ENCODE data around the gene ZPR1.
"Not testable (repeated sequence)": the region's sequence is repeated elsewhere in the genome, so short reads cannot be mapped to it uniquely, and the experiment has no call there.

The ZPR1 gene

DNA sequence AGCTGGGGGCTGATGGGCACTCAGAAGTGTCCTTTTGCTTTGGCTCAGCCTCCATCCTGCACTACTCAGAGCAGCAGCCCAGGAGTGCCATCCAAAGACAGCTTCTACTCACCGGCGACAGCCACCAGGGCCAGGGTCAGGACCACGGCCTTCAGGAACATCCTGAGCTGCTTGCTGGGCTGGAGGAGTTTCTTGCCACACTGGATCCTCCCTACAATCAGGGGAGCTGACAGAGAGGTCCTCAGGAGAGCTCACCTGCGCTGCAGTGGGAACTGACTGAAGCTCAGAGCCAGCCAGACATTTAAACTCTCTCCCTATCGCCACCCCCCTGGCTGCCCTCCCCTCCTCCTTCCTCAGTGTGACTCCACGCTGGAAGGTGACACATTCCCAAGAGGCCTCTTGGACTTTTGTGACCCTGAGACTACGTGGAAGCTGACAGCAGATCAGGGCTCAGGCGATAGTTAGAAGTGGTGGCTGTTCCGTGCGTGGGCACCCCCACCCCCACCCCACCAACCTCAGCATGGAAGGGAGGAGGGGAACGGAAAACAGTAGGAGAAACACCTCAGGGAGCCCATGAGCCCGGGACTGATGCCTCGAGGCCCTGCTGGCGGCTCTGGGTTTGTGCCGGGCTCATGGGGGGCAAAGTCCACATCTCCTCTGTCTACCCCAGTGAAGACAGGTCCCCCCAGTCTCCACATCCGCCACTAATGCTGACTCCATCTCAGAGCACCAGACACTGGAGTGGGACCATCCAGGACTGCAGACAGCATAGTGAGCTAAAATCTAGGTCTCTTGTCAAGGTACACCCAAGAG is 35.4 kb upstream of the ZPR1 start, which contains the start of gene APOA4:
Gene APOA4, minus strand, starts transcription at position 274 of the 813 bp plus-strand sequence. Its CDS starts 113 bp downstream, at position 161.
- no peak for DNase-seq

DNA sequence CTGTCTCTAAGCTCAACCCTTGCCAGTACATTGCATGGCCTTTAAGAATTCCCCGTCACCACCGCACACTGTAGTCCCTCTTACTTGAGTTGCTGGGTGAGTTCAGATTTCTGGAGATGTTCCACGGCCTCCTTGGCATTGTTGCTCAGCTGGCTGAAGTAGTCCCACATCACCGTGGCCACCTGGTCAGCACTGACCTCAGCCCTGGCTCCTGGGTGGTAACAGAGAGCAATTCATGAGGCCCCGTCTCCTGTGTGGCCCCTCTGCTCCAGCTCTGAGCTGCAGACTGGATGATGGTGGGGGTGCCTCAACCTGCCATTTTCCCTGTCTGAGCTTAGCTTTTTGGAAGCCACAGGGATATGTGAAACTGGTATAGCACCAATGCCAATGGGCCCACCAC is 34.8 kb upstream of the ZPR1 start:
- no peak for DNase-seq

DNA sequence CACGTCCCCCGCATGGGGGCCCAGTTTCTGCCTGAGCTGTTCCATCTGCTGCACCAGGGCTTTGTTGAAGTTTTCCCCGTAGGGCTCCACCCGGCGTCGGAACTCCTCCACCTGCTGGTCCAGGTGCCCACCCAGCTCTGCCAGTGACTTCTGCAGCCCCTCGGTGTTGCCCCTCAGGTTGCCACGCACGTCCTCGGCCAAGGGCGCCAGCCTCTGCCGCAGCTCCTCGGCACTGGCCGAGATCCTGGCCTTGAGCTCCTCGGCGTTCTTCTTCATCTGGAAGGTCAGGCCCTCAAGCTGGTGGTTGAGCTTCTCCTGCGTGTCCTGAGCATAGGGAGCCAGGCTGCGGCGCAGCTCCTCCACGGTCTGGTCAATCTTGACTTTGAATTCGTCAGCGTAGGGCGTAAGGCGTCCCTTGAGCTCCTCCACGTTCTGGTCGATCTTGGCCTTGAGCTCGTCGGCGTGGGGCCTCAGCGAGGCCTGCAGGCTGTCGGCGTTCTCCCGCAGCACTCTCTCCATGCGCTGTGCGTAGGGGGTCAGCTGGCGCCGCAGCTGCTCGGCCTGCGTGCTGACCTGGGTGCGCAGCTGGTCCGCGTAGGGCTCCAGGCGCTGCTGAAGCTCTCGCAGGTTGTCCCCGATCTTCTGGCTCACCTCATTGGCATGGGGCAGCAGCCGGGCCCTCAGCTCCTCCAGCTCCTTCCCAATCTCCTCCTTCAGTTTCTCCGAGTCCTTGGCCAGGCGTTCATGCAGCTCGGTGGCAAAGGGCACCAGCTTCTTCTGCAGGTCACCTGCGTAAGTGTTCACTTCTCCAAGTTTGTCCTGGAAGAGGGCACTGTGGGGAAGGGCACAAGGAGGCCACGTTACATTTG is 33.5 kb upstream of the ZPR1 start:
- no peak for DNase-seq

DNA sequence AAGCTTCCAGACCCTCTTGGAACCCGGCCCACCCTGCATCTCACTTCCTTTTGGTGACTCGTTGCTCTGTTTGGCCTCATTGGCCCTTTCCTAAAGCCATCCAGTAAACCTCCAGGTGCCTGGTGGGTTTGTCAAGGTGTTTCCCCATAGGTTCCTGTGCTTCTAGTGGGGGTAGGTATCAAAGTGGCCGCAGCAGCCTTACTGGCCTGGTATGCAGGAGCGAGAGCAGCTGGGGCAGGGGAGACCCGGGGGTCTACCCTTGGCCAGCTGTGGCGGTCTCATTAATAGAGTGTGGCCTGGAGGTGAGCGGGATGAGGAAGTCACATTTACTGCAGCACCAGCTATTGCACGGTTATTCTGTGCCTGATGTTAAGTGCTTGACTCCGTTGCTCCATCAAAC is 31.2 kb upstream of the ZPR1 start:
- no peak for DNase-seq

DNA sequence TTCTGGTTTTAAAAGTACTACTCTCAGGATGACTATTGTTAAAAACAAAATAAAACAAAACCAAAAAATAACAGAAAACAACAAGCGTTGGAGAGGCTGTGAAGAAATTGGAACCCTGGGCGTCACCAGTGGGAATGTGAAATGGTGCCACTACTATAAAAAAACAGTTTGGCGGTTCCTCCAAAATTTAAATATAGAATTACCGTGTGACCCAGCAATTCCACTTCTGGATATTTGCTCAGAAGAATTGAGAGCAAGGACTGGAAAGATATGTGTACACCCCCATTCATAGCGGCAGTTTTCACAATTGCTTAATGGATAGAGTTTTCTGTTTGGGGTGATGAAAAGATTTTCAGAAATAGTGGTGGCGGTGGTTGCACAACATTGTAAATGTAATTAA is 26.7 kb upstream of the ZPR1 start:
- no peak for DNase-seq

DNA sequence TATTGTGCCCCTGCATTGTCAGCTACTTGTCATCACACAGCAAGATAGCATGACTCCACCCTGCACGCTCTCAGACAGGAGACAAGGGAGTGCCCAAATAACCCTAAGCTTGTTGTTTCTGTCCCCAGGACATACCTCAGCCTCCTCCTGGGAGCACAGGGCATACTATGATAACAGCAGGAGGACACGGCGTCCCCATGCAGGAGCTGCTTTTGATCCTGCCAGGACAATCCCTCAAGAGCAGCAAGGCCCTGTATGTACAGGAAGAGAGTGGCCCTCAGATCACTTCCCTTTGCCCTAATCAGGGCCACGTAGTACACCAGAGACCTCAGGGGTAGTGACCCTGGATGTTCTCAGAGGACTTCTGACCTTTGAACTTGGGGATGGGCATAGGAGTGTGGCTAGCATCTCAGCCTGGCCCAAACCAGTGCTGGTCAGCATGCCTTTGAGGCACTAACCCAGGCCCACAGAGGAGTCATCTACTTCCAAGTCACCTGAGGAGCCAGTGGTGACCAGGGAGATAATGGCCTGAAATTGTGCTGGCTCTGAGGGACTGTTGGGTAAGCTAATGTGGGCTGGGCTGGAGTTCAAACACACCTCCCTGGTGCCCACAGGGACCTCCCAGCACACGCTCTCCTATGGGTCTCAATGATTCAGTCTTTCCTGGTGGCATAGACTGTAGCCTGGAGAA is 26.1 kb upstream of the ZPR1 start:
- no peak for DNase-seq

DNA sequence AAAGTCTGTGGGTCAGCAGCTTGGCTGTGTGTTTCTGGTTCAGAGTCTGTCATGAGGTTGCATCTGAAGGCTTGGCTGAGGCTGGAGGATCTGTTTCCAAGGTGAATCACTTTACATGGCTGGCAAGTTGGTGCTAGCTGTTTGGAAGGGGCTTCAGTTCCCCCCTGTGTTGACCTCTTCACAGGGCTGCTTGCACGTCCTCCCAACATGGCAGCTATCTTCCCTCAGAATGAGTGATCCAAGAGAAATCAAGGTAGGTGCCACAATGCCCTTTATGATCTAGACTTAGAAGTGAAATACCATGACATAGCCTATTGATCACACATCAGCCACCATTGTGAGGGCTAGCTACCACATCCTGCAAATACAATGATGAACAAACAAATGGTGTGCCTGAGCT is 25.3 kb upstream of the ZPR1 start:
- no peak for DNase-seq

DNA sequence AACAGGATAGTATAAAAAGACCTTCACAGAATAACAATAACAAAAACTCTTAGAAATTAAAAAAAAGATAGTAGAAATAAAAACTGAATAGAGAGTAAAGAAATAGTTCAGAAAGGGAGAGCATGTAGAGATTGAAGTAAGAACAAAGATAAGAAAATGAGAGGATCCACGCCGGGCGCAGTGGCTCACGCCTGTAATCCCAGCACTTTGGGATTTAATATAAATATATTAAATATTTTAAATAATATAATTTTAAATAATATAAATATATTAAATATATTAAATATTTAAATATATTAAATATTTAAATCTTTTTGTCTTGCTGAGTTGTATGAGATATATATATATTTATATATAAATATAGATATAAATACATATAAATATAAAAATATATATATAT is 24.3 kb upstream of the ZPR1 start:
- no peak for DNase-seq

DNA sequence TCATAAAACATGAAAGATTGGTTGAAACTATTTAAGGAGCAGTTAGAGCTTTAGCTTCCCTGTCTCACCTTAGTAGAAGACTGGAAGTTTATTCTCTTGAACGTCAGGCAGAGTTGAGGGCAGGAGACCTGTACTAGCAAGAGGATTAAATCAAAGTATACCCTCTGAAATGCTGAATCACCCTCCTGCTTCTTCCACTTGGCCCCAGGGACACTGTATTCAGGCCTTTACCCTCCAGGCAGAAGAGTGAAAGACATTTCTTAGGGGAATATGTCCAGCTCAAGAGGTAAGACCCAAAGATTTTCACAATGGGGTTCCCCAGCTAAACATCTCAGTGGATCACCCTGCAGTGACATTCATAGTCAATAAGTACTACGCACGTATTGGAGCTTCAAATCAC is 23.4 kb upstream of the ZPR1 start:
- no peak for DNase-seq

DNA sequence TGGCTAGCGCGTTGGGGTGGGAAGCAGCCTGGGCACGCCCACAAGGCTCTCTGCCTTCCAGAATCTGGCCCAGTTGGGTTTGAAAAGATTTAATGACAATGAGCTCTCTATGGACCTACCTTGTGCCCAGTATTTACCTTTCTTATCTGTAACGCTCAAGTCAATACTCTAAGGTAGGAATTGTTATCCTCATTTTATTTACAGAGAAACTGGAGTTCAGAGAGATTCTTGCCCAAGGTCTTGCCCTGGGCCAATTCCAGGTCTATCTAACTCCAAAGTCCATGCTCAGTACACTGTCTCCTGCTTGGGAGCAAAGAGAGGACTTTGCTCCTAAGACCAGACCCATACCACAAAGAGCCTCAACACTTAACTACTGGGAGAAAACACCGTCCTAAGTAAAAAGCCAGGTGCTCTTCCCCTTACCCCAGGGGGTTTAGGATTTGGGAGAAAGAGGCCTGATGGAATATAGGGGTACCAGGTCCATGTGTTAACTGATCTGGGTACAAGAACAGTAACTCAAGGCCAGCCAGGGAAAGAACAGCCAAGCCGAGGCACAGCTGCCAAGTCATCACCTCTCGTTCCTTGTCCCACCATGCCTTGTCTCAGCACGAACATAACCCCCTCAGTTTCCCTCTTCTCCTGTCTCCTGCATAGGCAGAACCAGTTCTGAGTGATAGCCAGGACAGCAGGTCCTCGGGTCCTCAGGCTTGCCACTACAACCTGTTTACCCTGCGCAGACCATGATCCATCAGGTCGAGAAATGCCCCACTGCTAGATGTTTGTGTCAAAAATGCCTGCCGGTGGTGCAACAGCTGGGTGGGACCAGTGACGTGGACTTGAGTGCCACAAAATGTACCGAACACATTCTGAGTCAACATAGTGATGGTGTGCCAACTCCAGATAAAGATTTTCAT is 20.7 kb upstream of the ZPR1 start:
- no peak for DNase-seq

DNA sequence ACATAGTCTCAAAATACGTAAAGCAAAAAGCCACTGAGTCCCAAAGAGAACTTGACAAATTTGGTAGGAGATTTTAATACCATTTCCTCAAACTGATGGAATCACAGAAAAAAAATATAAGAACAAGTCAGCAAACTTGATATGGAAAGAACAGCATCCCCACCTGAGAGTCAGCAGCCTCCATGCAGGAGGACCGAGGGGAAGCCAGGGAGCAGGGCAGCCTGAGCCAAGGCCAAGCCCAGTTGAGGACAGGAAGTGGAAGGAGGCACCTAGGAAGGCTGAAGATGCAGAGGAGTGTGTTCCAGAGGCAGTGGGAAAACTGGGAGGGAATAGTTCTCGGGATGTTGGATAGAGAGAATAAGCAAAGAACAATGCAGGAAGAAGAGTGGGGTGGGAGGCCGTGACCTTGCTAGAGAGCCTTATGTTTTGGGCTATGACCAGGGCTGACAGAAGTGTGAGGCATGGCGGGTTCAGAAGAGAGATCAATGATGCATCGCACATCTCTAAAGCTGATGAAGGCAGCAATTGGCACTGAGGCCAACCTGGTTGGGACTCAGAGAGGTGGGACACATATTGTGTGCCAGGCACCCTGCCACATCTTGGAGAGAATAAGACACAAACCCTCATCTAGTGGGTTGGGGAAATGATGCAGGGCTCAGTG is 19.9 kb upstream of the ZPR1 start:
- no peak for DNase-seq

DNA sequence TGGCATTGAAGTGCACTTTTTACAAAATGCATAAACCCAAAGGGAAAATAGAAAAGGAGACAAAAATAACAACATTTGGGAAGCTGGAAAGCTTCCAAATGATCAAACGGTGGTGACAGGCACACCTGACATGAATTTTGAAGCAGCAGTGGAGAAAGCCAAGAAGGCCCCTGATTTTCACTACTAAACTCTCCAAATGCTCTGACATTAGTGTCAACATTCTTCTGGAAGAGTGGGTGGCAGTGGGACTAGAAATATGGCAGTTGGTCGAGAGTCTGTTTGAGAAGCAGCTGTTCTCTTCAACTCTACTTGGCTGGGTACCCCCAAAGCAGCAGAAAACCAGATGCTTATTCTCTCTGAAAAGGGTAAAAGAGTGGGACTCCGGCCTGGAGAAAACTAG is 16.2 kb upstream of the ZPR1 start:
- DNase-seq, result no peak

DNA sequence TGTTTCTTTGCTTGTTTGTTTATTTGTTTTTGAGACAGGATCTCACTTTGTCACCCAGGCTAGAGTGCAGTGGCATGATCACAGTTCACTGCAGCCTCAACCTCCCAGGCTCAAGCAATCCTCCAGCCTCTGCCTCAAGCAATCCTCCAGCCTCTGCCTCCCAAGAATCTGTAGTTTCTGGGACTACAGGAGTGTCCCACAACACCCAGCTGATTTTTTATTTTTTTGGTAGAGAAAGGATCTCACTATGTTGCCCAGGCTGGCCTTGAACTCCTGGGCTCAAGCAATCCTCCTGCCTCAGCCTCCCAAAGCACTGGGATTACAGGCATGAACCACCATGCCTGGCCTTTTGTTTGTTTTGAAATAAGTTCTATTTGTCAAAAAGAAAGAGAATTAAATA is 13.8 kb upstream of the ZPR1 start:
- not testable (repeated sequence) for DNase-seq

DNA sequence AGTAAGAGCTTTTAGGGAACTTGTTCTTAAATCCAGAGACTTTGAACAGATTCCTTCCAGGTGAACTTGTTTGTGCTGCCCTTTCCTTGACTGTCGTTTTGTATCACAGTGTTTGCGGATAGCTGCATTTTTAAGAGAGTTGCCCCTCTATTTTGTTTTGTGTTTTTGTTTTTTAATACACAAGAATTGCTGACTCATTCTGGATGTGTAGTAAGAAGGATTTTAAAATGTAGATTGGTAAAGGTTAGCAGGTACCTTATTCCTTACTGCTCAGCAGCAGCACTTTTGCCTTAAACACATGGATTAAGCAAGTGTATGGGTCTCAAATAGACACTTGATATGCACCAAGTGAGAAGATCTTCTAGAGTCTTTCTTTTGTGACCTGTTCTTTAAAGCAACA is 12.8 kb upstream of the ZPR1 start:
- DNase-seq, result no peak

DNA sequence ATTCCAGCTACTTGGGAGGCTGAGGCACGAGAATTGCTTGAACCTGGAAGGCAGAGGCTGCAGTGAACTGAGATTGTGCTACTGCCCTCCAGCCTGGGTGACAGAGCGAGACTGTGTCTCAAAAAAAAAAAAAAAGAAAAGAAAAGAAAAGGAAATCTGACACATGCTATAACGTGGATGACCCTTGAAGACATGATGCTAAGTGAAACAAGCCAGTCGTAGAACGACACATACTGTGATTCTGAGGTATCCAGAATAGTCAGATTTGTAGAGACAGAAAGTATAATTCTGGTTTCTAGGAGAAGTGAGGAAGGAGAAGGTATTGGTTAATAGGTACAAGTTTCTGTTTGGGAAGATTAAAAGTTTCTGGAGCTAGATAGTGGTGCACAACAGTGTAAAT is 10.5 kb upstream of the ZPR1 start:
- DNase-seq, result peak; percentile 35

DNA sequence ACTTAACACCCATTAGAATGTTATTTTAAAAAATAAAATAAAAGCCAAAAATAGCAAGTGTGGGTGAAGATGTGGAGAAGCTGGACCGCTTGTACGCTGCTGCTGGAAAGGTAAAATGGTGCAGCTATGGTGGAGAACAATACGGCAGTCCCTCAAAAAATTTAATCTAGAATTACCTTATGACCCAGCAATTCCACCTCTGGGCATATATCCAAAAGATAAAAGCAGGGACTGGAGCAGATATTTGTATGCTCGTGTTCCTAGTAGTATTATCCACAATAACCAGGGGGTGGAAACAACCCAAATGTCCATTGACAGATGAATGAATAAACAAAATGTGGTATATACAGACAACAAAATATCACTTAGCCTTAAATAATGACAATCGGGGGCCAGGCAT is 10.0 kb upstream of the ZPR1 start:
- no peak for DNase-seq

DNA sequence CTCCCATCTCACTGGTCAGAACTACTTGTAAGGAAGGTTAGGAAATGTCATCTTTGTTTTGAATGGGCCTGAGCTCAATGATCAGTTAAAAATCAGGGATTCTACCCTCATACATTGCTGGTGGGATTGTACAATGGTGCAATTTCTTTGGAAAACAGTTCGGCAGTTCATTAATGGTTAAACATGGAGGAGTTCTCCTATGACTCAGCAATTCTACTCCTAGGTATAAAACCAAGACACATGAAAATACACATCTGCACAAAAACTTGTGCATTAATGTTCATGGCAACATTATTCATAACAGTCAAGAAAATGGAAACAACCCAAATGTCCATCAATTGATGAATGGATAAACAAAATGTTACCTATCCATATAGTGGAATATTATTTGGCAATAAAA is 8.7 kb upstream of the ZPR1 start:
- DNase-seq, result no peak

DNA sequence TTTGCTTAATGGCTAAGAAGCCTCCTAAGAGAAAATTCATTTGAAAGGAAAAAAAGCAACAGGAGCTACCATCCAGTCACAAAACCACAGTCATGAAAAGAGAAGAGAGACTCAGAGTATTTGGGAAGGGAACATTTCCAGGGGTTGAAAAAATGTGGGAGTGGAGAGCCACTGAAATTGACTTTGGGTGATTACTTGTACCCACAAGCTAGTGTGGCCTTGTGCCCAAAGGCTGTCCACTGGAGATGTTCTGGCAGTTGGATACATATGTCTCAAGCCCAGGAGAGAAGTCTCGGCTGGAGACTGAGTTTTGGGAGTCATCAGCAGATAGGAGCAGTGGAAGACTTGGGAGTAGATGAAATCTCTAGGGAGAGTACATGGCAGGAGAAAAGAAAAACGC is 7.0 kb upstream of the ZPR1 start:
- no peak for DNase-seq

DNA sequence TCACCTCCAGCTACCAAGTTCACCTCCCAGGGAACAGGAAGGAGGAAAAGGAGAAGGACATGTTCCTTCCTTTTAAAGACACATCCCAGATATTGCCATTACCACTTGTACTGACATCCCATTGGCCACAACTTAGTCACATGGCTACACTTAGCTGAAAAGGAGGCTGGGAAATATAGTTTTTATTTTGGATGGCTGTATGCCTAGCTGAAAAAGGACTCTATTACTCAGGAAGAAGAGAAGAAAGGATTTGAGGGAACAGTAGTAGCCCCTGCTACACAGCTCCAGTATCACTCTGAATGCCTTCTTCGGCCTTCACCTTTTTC is 5.9 kb upstream of the ZPR1 start:
- DNase-seq, result no peak

DNA sequence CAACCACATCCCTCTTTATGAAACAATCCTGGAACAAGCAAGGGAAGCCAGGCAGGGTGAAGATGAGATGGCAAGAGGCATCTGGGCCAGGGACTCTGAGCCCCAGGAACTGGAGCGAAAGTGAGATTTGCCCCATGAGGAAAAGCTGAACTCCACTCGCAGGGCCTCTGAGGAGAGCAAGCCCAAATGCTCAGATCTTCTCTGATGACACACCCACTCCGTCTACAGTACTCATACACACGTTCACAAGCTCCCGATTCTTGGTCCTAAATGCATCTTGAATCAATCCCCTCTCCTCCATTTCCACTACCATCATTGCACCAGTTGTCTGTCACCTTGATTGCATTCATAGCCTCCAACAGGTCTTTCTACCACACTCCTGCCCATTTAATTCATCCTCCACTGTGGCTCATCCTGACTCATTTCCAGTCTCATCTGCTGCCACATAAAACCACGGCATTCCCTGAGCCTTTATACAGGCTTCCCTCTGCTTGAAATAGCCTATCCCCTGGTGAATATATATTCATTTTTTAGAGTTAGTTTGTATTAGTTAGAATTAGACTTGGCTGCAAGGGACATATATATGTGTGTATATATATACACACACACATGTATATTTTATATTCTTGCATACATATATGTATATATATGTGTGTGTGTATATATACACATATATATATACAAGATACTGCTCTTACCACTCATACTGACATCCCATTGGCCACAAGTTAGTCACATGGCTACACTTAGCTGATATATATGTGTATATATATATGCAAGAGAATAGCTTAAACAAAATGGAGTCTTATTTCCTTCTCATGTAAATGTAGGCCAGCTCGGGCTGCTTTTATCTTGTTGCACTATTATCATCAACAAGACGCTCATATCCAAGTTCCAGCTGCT is 5.3 kb upstream of the ZPR1 start:
- DNase-seq, result no peak

All from activated CD4-positive, alpha-beta T cell treated with anti-CD3 and anti-CD28 coated beads, Interleukin-2, amount 50 U/mL, for 16 hours (primary cell).